Spinal cord (tissue), 10 donors: Measurements from ENCODE around the gene WAPL. TPM values are rescaled to one million over a fixed set of nuclear protein-coding genes. Genes with fewer than 3 reads are reported as not detected.

Source experiments
- DNase-seq, 6 donors: peaks; one replicate each; pipeline versions ENCODE4 v3.0.0 to v3.0.0-alpha.2; 2013 to 2015; ENCODE audit warnings: low spot score in 6 of 6, low read depth in 4 of 6
- H3K27ac ChIP-seq: one replicate; pipeline ENCODE4 v1.5.1; 2013; ENCODE audit warnings: low read depth, low read length, control low read depth
- H3K27me3 ChIP-seq: one replicate; pipeline ENCODE4 v1.6.1; 2013; ENCODE audit warnings: low read length; ENCODE audit not compliant: control insufficient read depth, insufficient read depth
- H3K36me3 ChIP-seq: one replicate; pipeline ENCODE4 v1.6.1; 2013; ENCODE audit warnings: low read length; ENCODE audit not compliant: control insufficient read depth, insufficient read depth
- H3K4me1 ChIP-seq: one replicate; pipeline ENCODE4 v1.6.1; 2013; ENCODE audit warnings: low read length; ENCODE audit not compliant: control insufficient read depth, insufficient read depth
- H3K4me3 ChIP-seq: one replicate; pipeline ENCODE4 v1.5.1; 2013; ENCODE audit warnings: low read depth, low read length, control low read depth
- H3K9me3 ChIP-seq: one replicate; pipeline ENCODE4 v1.6.1; 2013; ENCODE audit warnings: low read length; ENCODE audit not compliant: control insufficient read depth, insufficient read depth
- WGBS: methylation state at CpG from one replicate; pipeline ENCODE4 v1.1.5; 2013; ENCODE audit warnings: missing lambda C conversion rate; ENCODE audit not compliant: insufficient coverage; 5-methylcytosine and 5-hydroxymethylcytosine counted together
- polyA plus RNA-seq, 2 donors: library from polyadenylated mRNA; unstranded; fragments of 120-200 nt; gene quantifications; one replicate each; pipeline ENCODE4 v1.2.1, GENCODE V29; 2013; ENCODE audit not compliant: insufficient read length in 2 of 2
- total RNA-seq, 2 donors: library from RNA; depleted of rRNA in 1 of 2; stranded (reverse); fragments of 120-200 nt in 1 of 2; fragments of >200 nt in 1 of 2; gene quantifications; one replicate each; pipeline versions ENCODE4 v1.2.3 to v1.2.4, GENCODE V29; 2013 to 2014
- donor health status: healthy.

Gene WAPL
- total and polyA plus RNA-seq, 4 donors, result 25.2 to 57.0 (median 35.6) TPM

- DNase-seq, result no peak
- Histone ChIP-seq H3K4me3 (no peak overlapping the region), H3K4me1 (no peaks in the 10 kb centered on the region), H3K9me3 (no peaks in the 10 kb centered on the region), H3K36me3 (peaks cover 25% of the 10 kb centered on the region), H3K27ac (no peak overlapping the region), H3K27me3 (no peaks in the 10 kb centered on the region)
- WGBS, result no CpG with 5 or more reads among the region's 1 CpG
Measured at GRCh38 chr10:86447432-86447831, 74.2 kb downstream of the WAPL start.

DNA sequence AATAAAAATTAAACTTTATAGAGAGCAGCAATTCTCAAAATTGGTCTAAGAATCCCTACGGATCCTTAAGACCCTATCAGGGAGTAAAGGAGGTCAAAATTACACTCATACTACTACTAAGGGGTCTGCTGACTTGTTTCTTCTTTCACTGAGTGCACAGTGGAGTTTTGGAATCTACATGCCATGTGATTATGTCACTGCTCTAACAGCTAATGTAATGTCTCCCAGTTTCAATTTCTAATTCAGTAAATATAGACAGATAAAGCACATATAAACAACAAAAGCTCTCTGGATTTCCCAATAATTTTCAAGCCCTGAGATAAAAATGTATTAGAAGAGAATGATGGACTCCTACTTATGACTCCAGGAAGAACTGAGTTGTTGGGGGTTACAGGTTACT is 74.6 kb downstream of the WAPL start:
- H3K4me1 ChIP-seq, result no peaks in the 10 kb centered on the region
- no peak overlapping the region for H3K27ac ChIP-seq
- no peaks in the 10 kb centered on the region for H3K9me3 ChIP-seq
- peaks cover 23% of the 10 kb centered on the region for H3K36me3 ChIP-seq
- no peak overlapping the region for H3K4me3 ChIP-seq
- no peaks in the 10 kb centered on the region for H3K27me3 ChIP-seq
- no peak for DNase-seq
- no CpG with 5 or more reads among the region's 1 CpG for WGBS

DNA sequence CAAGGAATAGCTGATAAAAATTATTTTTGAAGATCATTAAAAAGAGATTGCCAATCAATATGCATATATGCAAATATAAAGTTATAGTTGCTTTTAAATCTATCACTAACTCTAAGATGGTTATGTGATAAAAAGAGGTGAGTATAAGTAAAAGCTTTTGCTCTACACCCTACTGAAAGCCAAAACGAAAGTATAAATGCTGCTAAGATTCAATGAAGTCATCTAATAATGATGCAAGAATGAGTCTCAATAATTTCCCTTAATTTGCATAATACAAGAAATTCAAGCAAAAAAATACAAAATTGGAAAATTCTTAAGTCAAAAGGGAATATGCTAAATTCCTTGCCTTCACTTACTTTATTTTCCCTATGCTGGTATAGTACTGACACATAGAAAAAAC is 75.2 kb downstream of the WAPL start:
- peaks cover 24% of the 10 kb centered on the region for H3K36me3 ChIP-seq

DNA sequence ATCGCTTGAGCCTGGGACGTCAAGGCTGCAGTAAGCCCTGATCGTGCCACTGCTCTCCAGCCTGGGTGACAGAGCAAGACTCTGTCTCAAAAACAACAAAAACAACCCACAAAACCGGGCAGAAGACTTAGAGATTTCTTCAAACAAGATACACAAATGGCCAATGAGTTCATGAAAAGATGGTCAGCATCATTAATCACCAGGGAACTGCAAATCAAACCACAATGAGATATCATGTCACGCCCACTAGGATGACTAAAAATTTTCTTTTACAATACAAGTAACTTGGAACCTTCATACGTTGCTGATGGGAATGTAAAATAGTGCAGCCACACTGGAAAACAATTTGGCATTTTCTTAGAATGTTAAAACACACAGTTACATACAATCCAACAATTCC is 77.7 kb downstream of the WAPL start:
- Histone ChIP-seq H3K9me3 (no peaks in the 10 kb centered on the region), H3K36me3 (peaks cover 30% of the 10 kb centered on the region), H3K4me1 (no peaks in the 10 kb centered on the region), H3K4me3 (no peak overlapping the region), H3K27me3 (no peaks in the 10 kb centered on the region), H3K27ac (no peak overlapping the region)
- DNase-seq, result no peak
- 69% methylated on average over 2 of the region's 6 CpGs for WGBS

More for the DNA sequence above, 75.2 kb downstream of the WAPL start:
- Histone ChIP-seq H3K27me3 (no peaks in the 10 kb centered on the region), H3K4me1 (no peaks in the 10 kb centered on the region), H3K4me3 (no peak overlapping the region), H3K27ac (no peak overlapping the region), H3K9me3 (no peaks in the 10 kb centered on the region)
- no CpG with 5 or more reads among the region's 1 CpG for WGBS
- no peak for DNase-seq

DNA sequence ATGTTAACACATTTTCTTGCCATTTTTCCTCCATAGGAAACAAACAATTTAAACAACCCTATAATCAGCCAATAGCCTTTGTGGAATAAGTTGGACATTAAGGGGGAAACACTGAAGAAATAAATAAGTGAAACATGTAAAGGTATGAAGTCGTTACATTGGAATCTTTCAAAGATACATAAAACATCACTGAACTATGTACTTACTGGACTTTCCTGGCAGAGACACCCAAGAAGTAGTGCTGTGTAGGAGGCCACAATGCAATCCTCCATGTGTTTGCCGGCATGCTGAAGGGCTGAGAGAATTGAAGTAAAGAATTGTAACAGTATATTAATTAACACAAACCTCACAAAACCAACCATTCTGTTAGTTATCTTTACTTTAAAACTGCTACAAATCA is 78.5 kb downstream of the WAPL start:
- Histone ChIP-seq H3K9me3 (no peaks in the 10 kb centered on the region), H3K4me1 (no peaks in the 10 kb centered on the region), H3K4me3 (no peak overlapping the region), H3K36me3 (peaks cover 30% of the 10 kb centered on the region), H3K27ac (no peak overlapping the region), H3K27me3 (no peaks in the 10 kb centered on the region)
- WGBS, result no CpG with 5 or more reads among the region's 2 CpGs
- DNase-seq, result no peak

DNA sequence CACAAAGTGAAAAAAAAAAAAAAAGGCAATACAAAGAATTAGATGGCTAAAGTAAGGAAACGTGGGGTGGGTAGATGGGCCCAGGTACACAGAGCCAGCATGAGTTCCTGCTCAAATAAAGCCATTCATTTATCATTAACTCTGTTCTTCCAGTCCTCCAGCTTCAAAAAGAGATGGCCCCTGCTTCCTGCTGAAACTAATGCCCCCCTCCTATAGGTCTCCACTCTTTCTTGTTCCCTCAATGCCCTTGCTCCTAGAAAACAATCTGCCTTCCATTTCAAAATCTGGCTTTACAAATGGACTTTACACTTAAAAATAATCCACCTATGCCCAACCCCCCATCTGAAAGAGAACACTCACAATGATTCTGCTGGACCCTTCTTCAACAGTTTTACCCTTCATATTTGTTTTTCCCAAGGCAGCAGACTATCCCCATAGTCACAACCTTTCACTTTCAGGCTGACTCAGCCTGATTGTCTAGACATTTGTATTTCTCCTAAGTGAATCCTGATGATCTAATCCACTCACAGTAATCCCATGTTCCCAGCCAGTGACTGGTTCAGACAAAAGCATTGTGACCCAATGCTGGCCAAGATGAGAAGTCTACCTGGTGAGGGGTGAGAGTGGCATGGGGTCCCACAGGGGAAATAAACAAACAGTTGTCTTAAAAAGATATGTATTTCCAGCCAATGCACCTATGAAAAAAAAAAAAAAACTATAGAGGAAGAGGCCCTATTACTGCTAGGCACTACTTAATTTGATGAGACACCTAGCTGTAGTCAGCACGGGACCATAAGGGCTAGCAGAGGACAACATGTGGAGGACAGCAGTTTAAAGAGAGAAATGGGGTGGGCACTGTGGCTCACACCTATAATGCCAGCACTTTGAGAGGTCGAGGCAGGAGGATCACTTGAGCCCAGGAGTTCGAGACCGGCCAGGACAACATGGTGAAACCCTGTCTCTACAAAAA is 80.4 kb downstream of the WAPL start:
- H3K4me1 ChIP-seq, result no peaks in the 10 kb centered on the region
- H3K27ac ChIP-seq, result no peak overlapping the region
- H3K27me3 ChIP-seq, result no peaks in the 10 kb centered on the region
- H3K4me3 ChIP-seq, result no peak overlapping the region
- no peaks in the 10 kb centered on the region for H3K9me3 ChIP-seq
- DNase-seq, result no peak
- H3K36me3 ChIP-seq, result peaks cover 28% of the 10 kb centered on the region
- 82% methylated on average over 1 of the region's 5 CpGs for WGBS

DNA sequence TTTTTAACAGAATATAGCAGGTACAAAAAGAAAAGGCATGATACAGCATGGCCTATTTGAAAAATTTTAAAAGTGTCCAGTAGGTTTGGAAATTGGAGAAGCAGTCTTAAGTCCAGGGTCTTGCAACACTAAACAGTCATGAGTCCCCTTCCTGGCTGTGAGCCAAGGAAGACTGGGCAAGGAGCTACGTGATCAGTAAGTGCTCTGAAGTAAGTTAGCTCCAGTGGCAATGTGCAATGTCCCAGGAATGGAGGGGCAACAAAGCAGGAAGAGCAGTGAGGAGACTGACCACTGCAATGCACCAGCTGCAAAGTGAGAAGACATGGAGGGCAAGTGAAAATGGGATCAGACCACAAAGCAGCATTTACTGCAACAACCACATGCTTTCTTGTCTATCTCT is 82.0 kb downstream of the WAPL start:
- H3K4me3 ChIP-seq, result no peak overlapping the region
- no peaks in the 10 kb centered on the region for H3K27me3 ChIP-seq
- peaks cover 24% of the 10 kb centered on the region for H3K36me3 ChIP-seq
- no peak overlapping the region for H3K27ac ChIP-seq
- H3K4me1 ChIP-seq, result no peaks in the 10 kb centered on the region
- no peaks in the 10 kb centered on the region for H3K9me3 ChIP-seq
- 0% methylated on average over 1 of the region's 1 CpG for WGBS
- peak in 5 of 6 donors; percentile 1 to 55 (median 6) for DNase-seq

- WGBS, result 91% methylated on average over 7 of the region's 8 CpGs
- Histone ChIP-seq H3K27ac (no peak overlapping the region), H3K36me3 (peaks cover 22% of the 10 kb centered on the region)
Measured at GRCh38 chr10:86438091-86438749, 83.4 kb downstream of the WAPL start.

GRCh38 chr10:86437447-86437846 is 84.1 kb downstream of the WAPL start:
- H3K36me3 ChIP-seq, result peaks cover 18% of the 10 kb centered on the region
- no CpG with 5 or more reads among the region's 3 CpGs for WGBS
- H3K27ac ChIP-seq, result no peak overlapping the region
- H3K27me3 ChIP-seq, result no peaks in the 10 kb centered on the region
- H3K9me3 ChIP-seq, result no peaks in the 10 kb centered on the region
- no peaks in the 10 kb centered on the region for H3K4me1 ChIP-seq
- DNase-seq, result no peak
- H3K4me3 ChIP-seq, result no peak overlapping the region

More at GRCh38 chr10:86438091-86438749, 83.4 kb downstream of the WAPL start:
- H3K27me3 ChIP-seq, result no peaks in the 10 kb centered on the region
- H3K4me1 ChIP-seq, result no peaks in the 10 kb centered on the region
- DNase-seq, result no peak
- no peaks in the 10 kb centered on the region for H3K9me3 ChIP-seq
- no peak overlapping the region for H3K4me3 ChIP-seq
